Activated CD8-positive, alpha-beta memory T cell treated with anti-CD3 and anti-CD28 coated beads for 24 hours (primary cell): ENCODE measurements around the gene IDE.

Experiments
- DNase-seq: peaks from one replicate; pipeline ENCODE4 v3.0.0-alpha.2; 2020

Gene IDE

GRCh38 chr10:92562424-92562823, 11.5 kb downstream of the IDE start:
- DNase-seq, result no peak

- DNase-seq, result no peak
Observed at GRCh38 chr10:92559046-92559445, 14.8 kb downstream of the IDE start.

DNA sequence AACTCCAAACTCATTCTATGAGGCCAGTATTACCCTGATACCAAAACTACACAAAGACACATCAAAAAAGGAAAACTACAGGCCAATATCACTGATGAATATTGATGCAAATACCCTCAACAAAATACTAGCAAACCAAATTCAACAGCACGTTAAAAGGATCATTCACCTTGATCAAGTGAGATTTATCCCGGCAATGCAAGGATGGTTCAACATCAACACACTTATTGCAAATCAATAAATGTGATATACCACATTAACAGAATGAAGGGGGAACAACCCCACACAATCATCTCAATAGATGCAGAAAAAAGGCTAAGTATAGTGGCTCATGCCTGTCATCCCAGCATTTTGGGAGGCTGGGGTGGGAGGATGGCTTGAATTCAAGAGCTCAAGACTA, 19.9 kb downstream of the IDE start:
- DNase-seq, result no peak

DNA sequence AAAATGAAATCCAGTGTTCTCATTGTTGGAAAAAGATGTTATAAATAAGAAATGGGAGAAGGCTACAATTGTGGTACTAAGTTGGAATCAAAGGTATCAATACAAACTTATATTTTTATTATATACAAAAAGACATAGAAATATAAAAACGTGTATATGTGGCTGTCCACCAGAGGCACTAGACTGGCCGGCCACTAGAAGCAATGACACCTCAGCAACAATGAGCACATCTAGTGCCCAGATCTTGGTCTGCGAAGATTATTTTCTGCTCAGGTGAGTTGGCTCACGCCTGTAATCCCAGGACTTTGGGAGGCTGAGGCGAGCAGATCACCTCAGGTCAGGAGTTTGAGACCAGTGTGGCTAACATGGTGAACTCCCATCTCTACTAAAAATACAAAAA, 21.6 kb downstream of the IDE start:
- no peak for DNase-seq

- no peak for DNase-seq
Observed at GRCh38 chr10:92550924-92551323, 23.0 kb downstream of the IDE start.

- no peak for DNase-seq
Observed at GRCh38 chr10:92547676-92548075, 26.2 kb downstream of the IDE start.

GRCh38 chr10:92545556-92545955, 28.3 kb downstream of the IDE start:
- no peak for DNase-seq

- no peak for DNase-seq
Observed at GRCh38 chr10:92544296-92544695, 29.6 kb downstream of the IDE start.

DNA sequence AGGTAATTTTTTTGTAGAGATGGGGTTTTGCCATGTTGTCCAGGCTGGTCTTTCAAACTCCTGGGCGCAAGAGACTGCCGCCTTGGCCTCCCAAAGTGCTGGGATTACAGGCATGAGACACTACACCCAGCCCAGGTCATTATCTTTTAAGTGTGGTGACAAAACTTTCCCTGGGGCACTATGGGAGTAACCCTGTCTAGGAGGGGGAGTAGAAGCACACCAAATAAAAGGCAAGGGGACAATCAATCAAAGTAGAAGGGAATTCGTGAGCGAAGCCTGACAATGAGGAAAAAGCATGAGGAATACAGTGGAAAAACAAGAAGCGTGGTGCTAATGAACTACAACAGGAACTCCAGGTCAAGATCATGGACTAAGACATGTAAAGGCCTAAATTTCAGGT, 31.4 kb downstream of the IDE start:
- DNase-seq, result no peak

GRCh38 chr10:92541583-92541982, 32.3 kb downstream of the IDE start:
- no peak for DNase-seq

DNA sequence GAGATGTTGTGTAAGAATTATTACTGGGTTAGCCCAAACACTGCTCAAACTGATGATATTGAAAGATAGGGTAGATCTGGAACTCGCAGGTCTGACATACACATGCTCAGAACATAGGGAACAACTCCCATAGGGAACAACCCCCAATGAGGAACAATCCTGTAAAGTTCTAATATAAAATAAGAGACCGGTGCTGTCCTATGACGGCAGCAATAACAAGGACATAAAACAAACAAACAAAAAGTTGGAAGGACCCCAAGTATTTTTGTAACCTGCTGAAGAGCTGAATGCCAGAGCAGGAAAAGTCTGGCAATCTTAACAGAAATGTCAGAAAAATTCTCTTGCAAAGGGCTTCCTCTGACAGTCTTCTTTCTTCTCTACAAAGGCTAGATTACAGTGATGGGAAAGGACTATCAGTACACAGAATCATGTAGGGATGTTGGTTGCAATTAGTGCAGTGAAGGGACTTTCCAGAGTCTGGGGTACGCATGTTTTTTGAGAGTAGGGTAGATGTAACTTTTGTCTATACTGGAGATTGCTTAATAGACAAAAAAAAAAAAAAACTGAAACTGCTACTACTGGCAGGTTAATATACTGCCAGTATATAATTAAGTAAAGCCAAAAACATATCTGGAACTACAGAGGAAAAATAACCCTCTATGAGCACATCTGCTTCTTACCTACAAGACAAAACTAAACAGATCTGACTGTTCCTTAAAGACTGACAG, 35.5 kb downstream of the IDE start:
- no peak for DNase-seq

DNA sequence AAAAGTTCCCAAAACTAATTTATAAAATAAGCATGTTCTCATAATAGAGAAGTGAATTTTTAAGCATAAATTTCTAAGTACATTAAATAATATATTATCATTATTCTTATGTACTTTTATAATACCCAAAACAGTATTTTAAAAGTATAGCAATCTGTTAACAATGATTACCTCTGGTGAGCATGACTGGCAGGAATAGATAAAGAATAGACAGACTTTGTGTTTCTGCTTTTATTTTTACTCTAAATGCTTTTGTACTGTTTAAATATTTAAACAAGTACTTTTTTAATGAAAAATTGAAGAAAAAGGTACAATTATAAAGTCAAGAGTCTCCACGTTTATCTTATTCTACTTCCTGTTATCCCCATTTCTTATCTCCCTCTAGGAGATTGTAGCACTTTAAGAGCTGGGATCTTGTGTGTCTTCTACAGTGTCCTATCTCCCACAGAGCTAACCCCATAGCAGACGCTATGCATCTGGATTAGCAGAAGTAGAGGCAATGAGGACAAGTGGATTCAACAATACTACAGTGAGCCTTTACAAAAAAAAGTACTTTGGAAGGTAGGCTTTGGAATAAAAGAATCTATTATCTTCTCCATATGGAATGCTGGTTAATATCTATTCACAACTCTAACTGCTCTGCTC, 42.9 kb downstream of the IDE start:
- no peak for DNase-seq

DNA sequence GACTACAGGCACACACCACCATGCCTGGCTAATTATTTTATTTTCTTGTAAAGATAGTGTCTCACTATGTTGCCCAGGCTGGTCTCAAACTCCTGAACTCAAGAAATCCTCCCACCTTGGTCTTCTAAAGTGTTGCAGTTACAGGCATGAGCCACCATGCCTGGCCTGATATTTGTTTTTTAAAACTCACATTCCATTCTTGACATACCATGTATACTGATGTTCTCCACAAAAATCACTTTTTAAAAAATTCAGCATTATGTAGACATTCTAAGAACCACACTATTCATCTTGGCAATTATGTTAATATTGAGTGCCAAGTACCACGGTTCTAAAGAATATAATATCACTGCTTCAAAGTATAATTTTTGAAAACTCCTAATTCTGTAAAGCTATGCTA, 43.5 kb downstream of the IDE start:
- DNase-seq, result no peak

GRCh38 chr10:92527716-92528115, 46.2 kb downstream of the IDE start:
- no peak for DNase-seq

GRCh38 chr10:92523639-92524038, 50.3 kb downstream of the IDE start:
- DNase-seq, result no peak

DNA sequence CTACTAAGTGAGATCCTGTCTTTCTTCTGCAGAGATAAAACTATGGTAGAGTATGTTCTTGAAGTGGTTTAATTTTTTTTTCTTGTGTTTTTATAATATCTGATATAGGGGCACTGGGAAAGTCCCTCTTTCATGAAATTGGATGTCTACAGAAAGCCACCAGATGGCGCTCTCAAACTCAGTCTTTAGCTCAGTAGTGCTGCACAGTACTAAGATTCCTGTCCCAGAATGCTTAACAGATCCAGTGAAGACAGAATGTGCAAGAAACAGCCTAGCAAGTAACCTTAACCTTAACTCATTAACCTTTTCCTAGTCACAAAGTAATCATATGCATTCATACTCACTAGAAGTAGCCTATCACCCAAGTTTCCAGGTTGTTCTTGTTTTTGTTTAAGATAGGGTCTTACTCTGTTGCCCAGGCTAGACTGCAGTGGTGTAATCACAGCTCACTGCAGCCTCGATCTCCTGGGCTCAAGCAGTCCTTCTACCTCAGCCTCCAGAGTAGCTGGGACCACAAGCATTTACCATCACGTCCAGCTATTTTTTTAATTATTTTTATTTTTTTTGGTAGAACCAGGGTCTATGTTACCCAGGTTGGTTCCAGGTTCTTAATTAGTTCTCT, 56.7 kb downstream of the IDE start:
- peak; percentile 65 for DNase-seq

DNA sequence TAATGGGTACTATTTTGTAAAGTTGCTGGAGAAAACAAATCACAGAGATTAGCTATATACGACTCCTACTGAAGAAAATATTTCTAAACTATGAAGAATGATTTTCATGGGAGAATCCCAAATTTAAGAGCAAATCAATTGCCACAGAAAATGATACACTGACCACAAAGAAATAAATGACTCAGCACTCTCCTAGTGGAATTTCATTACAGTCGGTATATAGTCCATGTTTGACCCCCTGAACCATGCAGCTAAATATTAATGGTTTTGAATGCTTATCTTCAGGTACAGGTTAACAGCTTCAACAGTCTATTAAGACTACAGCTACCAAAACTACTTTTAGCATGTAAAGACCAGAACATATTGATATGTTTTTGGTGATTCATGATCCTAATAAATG, 65.0 kb downstream of the IDE start:
- no peak for DNase-seq

- DNase-seq, result no peak
Observed at GRCh38 chr10:92506336-92506735, 67.6 kb downstream of the IDE start.

GRCh38 chr10:92505044-92505443, 68.8 kb downstream of the IDE start:
- DNase-seq, result no peak

GRCh38 chr10:92502296-92502808, 71.5 kb downstream of the IDE start:
- DNase-seq, result no peak

GRCh38 chr10:92493362-92493761, 80.5 kb downstream of the IDE start:
- no peak for DNase-seq

GRCh38 chr10:92492748-92493240, 81.1 kb downstream of the IDE start:
- no peak for DNase-seq

DNA sequence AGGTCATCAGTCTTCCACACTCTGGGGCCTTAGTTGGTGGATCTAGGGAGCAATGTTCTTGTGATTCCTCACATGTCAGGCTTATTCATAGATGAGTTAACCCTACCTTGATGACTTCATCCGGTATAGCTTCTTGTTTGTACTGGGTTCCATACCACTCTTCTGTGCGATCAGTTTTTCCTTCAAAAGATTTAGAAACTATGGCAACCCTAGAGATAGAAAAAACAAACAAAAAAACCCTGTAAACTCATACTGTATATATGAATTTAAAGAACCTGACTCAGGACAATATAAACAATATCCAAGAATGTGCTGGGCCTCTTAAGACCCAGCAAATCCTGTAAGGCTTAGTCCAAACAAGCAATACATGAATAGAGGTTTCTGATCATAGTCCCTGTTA, 83.5 kb downstream of the IDE start:
- DNase-seq, result no peak

- no peak for DNase-seq
Observed at GRCh38 chr10:92486637-92487036, 87.3 kb downstream of the IDE start.
